Muscle of leg (tissue), 11 donors: Measurements from ENCODE around the gene KIAA0753. TPM values are rescaled to one million over a fixed set of nuclear protein-coding genes. Genes with fewer than 3 reads are reported as not detected.

Experiments
- DNase-seq: peaks from one replicate; pipeline ENCODE4 v3.0.0; 2013
- H3K27ac ChIP-seq: one replicate; pipeline ENCODE4 v1.5.1; 2013; ENCODE audit warnings: mild to moderate bottlenecking, low read length, control low read depth
- H3K27me3 ChIP-seq: one replicate; pipeline ENCODE4 v1.6.1; 2013; ENCODE audit warnings: low read length; ENCODE audit not compliant: control insufficient read depth, insufficient read depth
- H3K36me3 ChIP-seq: one replicate; pipeline ENCODE4 v1.6.1; 2013; ENCODE audit warnings: low read length; ENCODE audit not compliant: control insufficient read depth, insufficient read depth
- H3K4me1 ChIP-seq: one replicate; pipeline ENCODE4 v1.6.1; 2013; ENCODE audit warnings: low read length; ENCODE audit not compliant: control insufficient read depth, insufficient read depth
- H3K4me3 ChIP-seq: one replicate; pipeline ENCODE4 v1.5.1; 2013; ENCODE audit warnings: low read length, control low read depth
- H3K9me3 ChIP-seq: replicated peaks from 2 replicates; pipeline ENCODE4 v1.6.1; 2013; ENCODE audit warnings: low read depth, low read length; ENCODE audit not compliant: control insufficient read depth
- WGBS: methylation state at CpG from one replicate; pipeline ENCODE4 v1.1.5; 2013; ENCODE audit warnings: missing lambda C conversion rate; ENCODE audit not compliant: insufficient coverage; 5-methylcytosine and 5-hydroxymethylcytosine counted together
- polyA plus RNA-seq, 8 donors: library from polyadenylated mRNA; unstranded; fragments of 120-200 nt; gene quantifications; one replicate each; pipeline versions ENCODE4 v1.2.1 to v1.2.3, GENCODE V29; 2013; ENCODE audit warnings: inconsistent platforms in 1 of 8, low replicate concordance in 1 of 8; ENCODE audit not compliant: insufficient read length in 8 of 8, insufficient read depth in 1 of 8
- total RNA-seq: library from RNA; stranded (reverse); fragments of 120-200 nt; gene quantifications from one replicate; pipeline ENCODE4 v1.2.4, GENCODE V29; 2013

The KIAA0753 gene
- total and polyA plus RNA-seq, 9 donors: 9.7 to 18.1 (median 12.3) TPM

DNA sequence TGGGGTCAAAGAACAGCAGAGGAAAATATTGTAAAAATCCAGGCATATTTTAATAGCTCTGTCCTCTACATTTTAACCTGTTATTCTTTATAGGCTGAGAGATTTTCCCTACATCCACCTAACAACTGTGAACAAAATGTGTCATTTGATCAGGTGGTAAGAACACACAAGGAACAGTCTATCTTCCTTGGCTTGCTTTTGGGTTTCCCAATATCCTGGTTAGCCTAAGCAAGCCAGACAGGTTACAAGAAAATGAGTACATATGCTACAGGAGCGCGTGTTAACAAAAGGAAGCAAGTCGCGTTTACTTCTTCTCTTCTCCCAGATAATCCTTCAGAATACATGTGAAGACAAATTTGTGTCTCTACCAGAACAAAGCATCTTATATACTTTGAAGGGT is 53.2 kb downstream of the KIAA0753 start:
- no peak overlapping the region for H3K27ac ChIP-seq
- peaks cover 9% of the 10 kb centered on the region for H3K9me3 ChIP-seq
- no peaks in the 10 kb centered on the region for H3K27me3 ChIP-seq
- no peaks in the 10 kb centered on the region for H3K4me1 ChIP-seq
- no CpG with 5 or more reads among the region's 4 CpGs for WGBS
- H3K4me3 ChIP-seq: no peak overlapping the region
- DNase-seq: no peak
- H3K36me3 ChIP-seq: peaks cover 50% of the 10 kb centered on the region

DNA sequence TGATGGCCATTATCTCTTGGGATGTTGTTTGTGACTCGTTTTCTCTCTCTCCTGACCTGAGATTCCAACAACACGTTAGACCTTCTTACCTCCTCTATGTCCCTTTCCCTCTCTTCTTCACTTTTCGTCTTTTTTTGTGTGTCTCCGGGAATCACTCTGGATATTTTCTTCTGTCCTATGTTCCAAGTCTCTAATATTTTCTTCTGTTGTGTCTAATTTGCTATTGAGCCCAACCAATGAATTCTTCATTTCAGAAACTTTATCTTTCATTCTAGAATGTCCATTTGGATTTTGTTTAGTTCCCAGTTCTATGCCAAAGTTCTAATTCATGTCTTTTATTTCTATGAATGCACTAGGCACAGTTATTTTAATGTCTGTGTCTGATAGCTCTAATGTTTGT is 57.1 kb downstream of the KIAA0753 start:
- peaks cover 41% of the 10 kb centered on the region for H3K36me3 ChIP-seq

DNA sequence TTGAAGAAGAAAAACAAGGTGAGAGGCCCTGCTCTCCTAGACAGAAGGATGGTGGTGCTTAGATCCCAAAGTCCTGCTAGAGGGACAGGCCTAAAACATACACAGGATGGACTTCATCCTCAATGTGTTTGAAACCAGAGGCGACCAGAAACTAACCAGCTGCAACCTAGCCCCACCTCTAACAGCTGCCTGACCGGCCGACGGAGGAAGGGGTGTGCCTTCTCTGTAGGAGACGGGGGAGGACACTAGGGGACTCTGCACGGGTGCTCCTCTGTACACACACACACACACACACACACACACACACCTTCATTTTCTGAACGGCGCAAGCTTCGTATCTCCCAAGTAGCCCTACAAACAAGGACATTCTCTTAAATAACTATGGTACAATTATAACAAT is 59.9 kb downstream of the KIAA0753 start:
- Histone ChIP-seq H3K36me3 (peaks cover 32% of the 10 kb centered on the region), H3K27ac (no peak overlapping the region), H3K4me3 (no peak overlapping the region), H3K27me3 (no peaks in the 10 kb centered on the region), H3K9me3 (peaks cover 6% of the 10 kb centered on the region), H3K4me1 (peaks cover 2% of the 10 kb centered on the region)
- DNase-seq: no peak
- 22% methylated on average over 3 of the region's 9 CpGs for WGBS

More for the DNA sequence above, 57.1 kb downstream of the KIAA0753 start:
- DNase-seq: no peak
- H3K9me3 ChIP-seq: peaks cover 9% of the 10 kb centered on the region
- H3K4me3 ChIP-seq: no peak overlapping the region
- WGBS: no CpG with 5 or more reads among the region's 4 CpGs
- H3K4me1 ChIP-seq: no peaks in the 10 kb centered on the region
- H3K27ac ChIP-seq: no peak overlapping the region
- no peaks in the 10 kb centered on the region for H3K27me3 ChIP-seq

DNA sequence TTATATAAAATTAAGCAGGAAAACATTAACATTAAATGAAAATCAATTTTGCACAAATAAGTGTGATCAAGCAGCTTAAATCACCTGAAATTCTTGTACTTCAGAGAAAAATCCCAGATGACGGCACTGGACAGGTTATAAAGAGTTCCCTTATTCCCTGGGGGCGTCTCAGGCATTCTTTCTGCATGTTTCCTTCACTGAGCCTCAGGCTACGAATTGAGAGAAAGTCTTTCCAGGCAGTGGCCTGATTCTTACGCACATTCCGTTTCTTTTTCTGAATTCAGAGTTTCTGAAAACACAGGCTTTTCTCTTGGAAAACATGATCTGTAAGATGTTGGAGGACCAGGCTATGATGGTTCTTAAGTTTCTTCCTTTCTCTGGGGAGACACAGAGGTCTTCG is 62.0 kb downstream of the KIAA0753 start:
- 79% methylated on average over 3 of the region's 6 CpGs for WGBS
- DNase-seq: no peak
- Histone ChIP-seq H3K9me3 (no peaks in the 10 kb centered on the region), H3K4me1 (peaks cover 12% of the 10 kb centered on the region), H3K4me3 (no peak overlapping the region), H3K27me3 (no peaks in the 10 kb centered on the region), H3K36me3 (peaks cover 23% of the 10 kb centered on the region), H3K27ac (no peak overlapping the region)

DNA sequence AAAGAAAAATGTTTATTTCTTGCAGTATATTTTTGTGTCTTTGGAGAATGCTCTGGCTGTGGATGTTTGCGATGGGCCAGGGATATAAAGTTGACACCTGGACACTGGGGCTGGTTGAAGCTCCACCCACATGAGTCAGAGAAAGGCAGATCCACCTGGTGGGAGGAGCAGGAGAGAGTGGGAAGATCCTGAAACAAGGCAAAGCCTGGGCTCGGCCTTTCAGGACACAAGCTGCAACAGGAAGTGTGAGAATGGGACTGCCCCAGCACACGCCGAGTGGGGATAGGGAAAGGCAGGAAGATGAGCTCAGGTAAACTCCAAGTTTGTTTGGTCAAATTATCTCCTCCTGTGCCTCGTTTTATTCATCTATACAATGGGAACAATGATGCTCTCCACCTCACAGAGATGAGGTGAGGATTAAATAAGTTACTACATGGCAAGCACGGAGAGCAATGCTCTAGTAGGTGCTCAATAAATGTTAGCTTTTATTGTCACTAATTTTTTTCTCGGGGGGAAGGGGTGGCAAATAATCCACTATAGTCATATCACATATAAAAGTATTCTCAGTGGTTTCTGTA is 62.7 kb downstream of the KIAA0753 start:
- Histone ChIP-seq H3K36me3 (peaks cover 19% of the 10 kb centered on the region), H3K4me3 (no peak overlapping the region), H3K27ac (no peak overlapping the region), H3K4me1 (peaks cover 12% of the 10 kb centered on the region), H3K9me3 (no peaks in the 10 kb centered on the region), H3K27me3 (no peaks in the 10 kb centered on the region)
- WGBS: 62% methylated on average over 2 of the region's 7 CpGs
- DNase-seq: no peak

DNA sequence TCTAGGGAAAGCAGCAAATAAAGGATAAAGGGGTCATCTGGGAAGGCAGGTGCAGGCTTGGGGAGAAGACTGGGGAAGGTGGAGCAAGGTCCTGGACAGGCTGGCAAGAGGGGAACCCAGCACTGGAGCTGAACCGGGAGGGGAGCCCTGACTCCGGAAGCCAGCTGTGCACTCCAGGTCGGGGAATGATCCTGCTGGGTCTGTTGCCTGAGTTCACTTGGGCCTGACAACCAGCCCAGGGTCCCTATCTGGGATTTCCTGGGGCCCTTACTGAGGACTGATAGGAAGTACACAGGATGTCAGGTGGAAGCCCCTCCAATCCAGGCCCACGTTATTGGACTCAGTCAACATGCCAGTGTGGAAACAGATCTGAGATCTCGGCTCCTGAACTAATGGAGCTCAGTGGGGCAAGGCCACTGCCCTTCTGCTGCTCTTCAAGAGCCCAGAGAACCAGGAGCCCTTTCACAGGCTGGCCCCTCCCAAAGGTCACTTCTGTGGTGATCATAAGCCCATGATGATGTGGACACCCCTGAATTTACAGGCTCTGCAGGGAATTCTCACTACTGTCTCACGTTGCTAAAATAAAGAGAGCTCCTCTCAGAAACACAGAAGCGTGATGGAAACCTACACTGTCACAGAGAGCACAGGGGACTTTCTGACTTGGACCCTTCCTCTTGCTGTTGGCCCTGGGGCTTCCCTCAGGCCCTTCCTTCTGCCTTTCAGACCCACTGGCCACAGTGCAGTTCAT is 64.3 kb downstream of the KIAA0753 start:
- no peak for DNase-seq
- Histone ChIP-seq H3K27me3 (no peaks in the 10 kb centered on the region), H3K27ac (no peak overlapping the region), H3K4me3 (no peak overlapping the region), H3K4me1 (peaks cover 12% of the 10 kb centered on the region), H3K36me3 (peaks cover 16% of the 10 kb centered on the region), H3K9me3 (no peaks in the 10 kb centered on the region)
- WGBS: 73% methylated on average over 7 of the region's 7 CpGs

DNA sequence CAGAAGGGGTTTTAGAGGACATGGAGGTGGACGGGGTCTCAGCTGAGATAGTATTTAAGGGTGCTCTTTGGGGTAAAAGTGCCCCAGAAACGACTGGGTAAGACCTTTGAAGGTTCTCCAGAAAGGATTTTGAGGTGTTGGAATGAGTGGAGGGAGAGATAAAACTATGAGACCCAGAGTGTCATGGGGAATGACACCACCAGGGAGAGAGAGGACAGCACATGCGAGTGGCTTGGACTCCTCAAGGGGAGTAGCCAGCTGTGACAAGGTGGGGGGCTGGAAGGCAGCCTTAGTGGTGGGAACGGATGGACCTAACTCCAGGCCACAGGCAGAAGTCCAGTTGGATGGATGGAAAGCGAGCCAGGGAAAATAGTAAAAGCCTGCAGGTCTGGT is 64.9 kb downstream of the KIAA0753 start:
- Histone ChIP-seq H3K9me3 (no peaks in the 10 kb centered on the region), H3K27me3 (no peaks in the 10 kb centered on the region), H3K27ac (no peak overlapping the region), H3K4me3 (no peak overlapping the region), H3K36me3 (peaks cover 16% of the 10 kb centered on the region), H3K4me1 (peaks cover 12% of the 10 kb centered on the region)
- no peak for DNase-seq
- WGBS: 58% methylated on average over 5 of the region's 5 CpGs

DNA sequence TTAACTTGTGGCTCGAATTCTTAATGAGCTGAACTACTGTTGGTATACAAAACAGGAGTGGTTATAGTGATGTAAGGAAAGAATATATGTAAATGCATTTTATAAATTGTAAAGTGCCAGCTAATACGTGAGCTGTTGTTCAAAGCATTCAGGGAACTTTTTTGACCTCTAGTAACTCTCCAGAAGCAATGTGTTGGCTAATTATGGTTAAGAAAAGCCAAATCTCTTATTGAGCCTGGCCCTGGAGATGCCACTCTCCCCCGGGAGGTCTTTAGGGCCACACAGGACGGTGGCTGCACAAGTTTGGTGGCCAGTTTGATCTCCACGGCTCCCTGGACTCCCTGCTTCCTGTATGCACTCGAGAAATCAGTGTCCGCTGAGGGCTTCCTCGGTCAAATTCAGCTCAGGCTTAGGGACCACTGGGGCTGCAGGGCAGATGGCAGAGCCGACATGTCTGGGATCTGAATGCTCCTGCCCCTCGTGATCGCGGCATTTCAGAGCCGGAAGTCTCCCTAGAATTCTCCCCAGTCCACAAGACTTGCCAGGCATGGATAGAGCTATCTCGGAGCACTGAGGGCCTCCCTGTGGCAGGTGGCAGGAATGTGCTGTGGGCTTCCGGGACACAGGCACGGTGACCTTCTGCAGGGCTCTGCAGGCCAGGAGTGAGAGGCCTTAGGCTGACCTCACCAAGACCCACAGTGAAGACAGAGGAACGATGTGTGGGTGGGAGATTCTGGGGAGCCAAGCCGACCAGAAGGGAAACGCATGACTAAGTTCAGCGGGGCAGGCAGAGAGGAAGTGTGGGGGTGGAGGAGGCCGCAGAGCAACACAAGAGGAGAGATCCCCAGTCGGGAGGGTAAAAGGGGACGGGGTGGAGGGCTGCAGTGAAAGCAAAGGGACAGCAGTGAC is 65.6 kb downstream of the KIAA0753 start:
- H3K27ac ChIP-seq: no peak overlapping the region
- H3K36me3 ChIP-seq: peaks cover 16% of the 10 kb centered on the region
- DNase-seq: peak; percentile 57
- H3K4me1 ChIP-seq: peaks cover 14% of the 10 kb centered on the region
- no peaks in the 10 kb centered on the region for H3K9me3 ChIP-seq
- 21% methylated on average over 20 of the region's 23 CpGs for WGBS
- H3K4me3 ChIP-seq: no peak overlapping the region
- H3K27me3 ChIP-seq: peaks cover 1% of the 10 kb centered on the region

DNA sequence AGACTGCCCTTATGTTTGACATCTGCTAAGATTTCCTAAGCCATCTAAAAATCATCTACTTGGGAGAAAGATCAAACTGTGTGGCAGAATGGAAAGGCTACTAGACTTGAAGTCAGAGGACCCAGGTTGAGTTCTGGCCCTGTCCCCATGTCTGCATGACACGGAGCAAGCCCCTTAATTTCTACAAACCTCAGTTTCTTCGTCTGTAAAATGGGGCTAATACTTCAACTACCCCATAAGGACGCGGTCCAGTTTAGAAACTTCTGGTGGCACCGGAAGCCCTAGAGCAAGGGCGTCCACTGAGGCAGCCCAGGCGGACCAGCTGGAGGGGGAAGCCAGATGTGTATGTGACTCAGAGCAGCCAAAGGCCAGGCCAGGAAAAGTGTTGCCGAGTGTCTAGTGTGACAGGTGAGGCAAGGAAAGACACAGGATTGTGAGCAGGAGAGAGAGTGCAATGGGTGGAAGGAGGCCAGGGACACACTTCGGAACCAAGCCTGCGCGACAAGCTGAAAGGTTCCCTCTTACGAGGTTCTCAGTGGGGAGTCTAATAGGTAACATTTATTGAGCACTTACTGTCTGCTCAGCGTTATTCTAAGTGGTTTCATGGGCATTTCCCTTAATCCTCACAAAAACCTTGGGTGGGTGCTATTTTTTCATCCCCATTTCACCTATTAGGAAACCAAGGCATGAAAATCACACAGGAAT is 66.4 kb downstream of the KIAA0753 start:
- 89% methylated on average over 12 of the region's 13 CpGs for WGBS
- H3K36me3 ChIP-seq: peaks cover 10% of the 10 kb centered on the region

More for the DNA sequence above, 66.4 kb downstream of the KIAA0753 start:
- H3K27me3 ChIP-seq: peaks cover 2% of the 10 kb centered on the region
- H3K27ac ChIP-seq: no peak overlapping the region
- peaks cover 17% of the 10 kb centered on the region for H3K4me1 ChIP-seq
- no peak overlapping the region for H3K4me3 ChIP-seq
- H3K9me3 ChIP-seq: no peaks in the 10 kb centered on the region
- no peak for DNase-seq
